GM15510 (cell line): Measurements from ENCODE around the gene ACCSL.

Experiments used
- POLR2A ChIP-seq: IDR thresholded peaks from 3 replicates; pipeline ENCODE4 v1.6.1; 2011; ENCODE audit warnings: borderline replicate concordance; ENCODE audit not compliant: insufficient read length; ENCODE audit errors: extremely low read depth

ACCSL gene

DNA sequence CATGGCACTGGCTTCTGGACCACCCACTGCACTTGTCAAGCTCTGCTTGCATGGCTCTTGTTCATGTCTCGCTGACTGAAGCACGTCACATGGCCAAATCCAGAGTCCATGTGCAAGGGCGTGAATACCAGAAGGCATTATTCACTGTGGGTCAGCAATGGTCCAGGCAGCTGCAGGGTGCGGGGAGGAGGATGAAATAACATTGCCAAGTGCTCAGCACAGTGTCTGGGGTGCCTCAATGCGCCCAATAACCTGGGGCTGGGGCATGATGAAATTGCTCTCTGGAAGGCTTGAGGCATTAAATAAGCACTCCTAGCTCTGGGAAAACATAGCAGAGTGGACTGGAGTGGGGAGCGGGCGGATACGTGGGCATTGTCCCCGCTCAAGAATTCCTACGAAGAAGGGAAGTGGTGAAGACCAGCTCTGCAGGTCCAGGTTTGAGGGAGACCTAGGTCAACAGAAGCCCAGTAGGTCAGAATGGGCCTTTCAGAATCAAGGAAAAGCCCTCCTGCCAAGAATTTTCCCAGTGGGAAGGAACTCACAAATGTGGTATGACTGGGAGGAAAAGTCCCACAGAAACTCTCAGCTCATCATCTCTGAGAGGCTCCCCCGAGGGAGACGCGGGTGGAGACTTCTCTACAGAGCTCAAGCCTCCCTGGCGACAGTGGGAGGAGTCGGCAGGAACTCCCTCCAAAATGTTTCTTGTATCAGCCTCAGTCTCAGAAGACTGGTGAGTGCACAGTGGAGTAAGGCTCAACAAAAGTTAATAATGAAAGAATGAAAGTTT is 15.3 kb upstream of the ACCSL start:
- no peak for TF ChIP-seq POLR2A

- TF ChIP-seq POLR2A = no peak
Observed at GRCh38 chr11:44033411-44033850, 14.3 kb upstream of the ACCSL start.

DNA sequence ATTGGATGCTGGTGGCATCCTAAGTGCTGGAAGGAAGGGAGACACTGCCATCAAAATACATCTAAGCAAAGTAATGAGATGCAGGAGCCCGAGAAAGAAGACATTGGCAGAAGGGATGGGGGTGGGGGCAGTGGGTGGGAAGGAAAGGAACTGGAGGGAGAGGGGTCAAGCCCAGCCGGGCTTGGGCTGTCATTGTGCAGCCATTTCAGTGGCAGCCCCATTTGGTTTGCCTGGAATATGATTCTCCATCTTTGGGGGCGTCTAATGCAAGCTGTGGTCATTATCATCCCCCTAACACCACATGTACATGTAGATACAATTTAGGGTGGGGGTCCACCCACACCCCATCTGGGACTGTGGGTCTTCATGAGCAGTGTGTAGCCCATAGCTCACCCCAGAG is 13.9 kb upstream of the ACCSL start:
- no peak for TF ChIP-seq POLR2A

GRCh38 chr11:44034639-44035038 is 13.1 kb upstream of the ACCSL start:
- no peak for TF ChIP-seq POLR2A

DNA sequence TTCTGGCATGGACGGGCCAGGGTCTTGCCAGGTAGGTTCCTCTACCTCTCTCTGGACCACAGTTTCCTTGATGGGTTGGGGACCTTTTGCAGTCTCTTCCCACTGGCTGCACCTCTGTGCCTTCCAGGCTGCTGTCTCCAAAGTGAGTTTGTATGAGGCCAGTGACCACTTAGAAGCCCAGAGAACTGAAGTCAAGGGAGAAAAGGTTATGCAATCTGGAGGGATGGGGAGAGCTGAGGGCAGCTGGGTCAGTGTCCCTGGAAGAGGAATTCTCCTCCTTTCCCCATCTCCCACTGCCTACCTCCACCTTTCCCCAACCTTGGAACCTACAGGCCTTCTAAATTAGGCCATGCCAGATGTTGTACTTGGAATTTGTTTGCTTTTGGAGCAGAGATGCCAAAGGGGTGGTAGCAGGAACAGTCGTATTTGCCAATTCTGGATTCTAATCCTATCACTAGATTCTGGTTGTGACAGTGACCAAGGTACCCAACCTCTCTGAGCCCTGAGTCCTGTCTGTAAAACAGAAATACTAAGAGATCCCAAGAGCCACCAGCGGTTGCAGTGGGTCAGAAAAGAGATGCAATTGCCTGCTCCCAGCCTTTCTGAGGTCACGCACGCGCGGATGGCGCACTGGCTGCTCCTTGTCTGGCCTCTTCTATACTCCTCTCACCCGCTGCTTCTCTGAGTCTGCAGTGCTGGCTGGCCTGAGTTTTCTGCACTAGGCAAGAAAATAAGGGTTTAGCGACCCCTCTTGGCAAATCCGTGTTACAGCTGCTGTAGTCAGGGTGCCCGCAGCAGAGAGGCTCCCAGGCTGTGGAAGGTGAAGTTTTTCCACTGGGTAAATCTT is 10.7 kb upstream of the ACCSL start:
- TF ChIP-seq POLR2A = no peak

DNA sequence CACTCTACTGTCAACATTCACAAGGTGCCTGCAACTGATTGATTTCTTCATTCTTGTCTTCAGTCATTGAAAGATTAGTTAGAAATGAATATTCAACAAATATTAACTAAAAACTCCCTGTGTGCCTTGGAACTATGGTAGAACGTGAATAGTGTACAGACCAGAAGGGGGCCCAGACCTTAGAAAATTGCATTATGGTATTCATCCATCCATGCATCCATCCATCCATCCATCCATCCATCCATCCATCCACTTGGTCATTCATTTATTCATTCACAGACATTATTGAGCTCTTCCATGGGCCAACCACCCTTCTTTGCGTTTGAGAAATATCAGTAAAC is 10.2 kb upstream of the ACCSL start:
- TF ChIP-seq POLR2A = no peak

GRCh38 chr11:44043157-44043556 is 4.6 kb upstream of the ACCSL start:
- TF ChIP-seq POLR2A = no peak

- TF ChIP-seq POLR2A = no peak
Observed at GRCh38 chr11:44046182-44046581, 1.6 kb upstream of the ACCSL start.

DNA sequence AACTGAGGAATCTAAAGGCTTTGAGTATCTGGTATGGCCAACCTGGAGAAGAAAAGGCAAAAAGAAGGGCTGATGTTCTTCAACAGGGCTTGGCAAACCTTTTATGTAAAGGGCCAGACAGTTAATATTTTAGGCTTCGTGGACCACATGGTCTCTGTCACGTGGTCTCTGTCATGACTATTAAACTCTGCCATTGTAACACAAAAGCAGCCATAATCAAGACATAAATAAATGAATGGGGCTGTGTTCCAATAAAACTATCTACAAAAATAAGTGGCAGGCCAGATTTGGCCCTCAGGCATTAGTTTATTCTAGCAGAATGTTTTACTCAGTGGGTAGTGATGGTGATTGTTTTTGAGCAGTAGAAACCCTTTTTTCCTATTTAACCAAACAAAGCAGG is 483 bp upstream of the ACCSL start:
- TF ChIP-seq POLR2A = no peak

- TF ChIP-seq POLR2A = no peak
Observed at GRCh38 chr11:44049832-44050231, 2.1 kb downstream of the ACCSL start.

GRCh38 chr11:44051171-44051570 is 3.4 kb downstream of the ACCSL start:
- no peak for TF ChIP-seq POLR2A

GRCh38 chr11:44057340-44057739 is 9.6 kb downstream of the ACCSL start:
- no peak for TF ChIP-seq POLR2A

GRCh38 chr11:44058275-44058674 is 10.5 kb downstream of the ACCSL start:
- no peak for TF ChIP-seq POLR2A

DNA sequence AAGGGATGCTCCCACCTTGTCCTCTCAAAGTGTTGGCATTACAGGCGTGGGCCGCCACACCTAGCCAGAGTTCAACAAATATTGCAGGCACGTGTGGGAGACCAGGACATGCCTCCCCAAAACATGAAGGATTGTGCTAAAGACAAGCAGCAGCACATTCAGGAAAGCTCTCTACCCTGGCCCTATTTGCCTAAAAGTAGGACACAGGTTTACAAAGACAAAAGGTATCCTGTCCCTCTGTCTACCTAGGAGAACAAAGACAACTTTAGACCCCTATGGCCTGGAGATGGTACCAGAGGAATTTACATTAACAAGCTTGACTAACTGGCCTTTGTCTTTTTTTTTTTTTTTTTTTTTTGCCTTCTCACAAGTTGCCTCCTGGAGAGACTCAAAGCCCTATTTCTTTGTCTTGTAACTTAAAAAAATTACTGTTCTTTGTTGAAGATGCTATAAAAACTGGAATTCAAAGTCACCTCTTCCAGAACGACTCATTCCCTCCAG is 17.4 kb downstream of the ACCSL start:
- no peak for TF ChIP-seq POLR2A

- TF ChIP-seq POLR2A = peak; percentile 37
Observed at GRCh38 chr11:44065841-44066731, 18.3 kb downstream of the ACCSL start, which contains the start of gene ACCS. Gene ACCS (plus strand): TSS chr11:44066270. CDS start chr11:44067628, 1,358 bp downstream.
